GM19455 (cell line): Measurements from ENCODE around the gene RPS17.
A peak's percentile ranks its signal among the peaks of the same experiment; 100 is the strongest.
"Not testable (repeated sequence)": the region's sequence is repeated elsewhere in the genome, so short reads cannot be mapped to it uniquely, and the experiment has no call there.

Experiments used
- ATAC-seq: cut with Tn5 transposase; IDR thresholded peaks from one replicate; pipeline ENCODE4 v1.9.1; 2021; ENCODE audit not compliant: unreplicated experiment

RPS17 gene

GRCh38 chr15:82548700-82549099, 8.4 kb upstream of the RPS17 start:
- ATAC-seq = no peak

GRCh38 chr15:82545478-82545877, 5.2 kb upstream of the RPS17 start:
- no peak for ATAC-seq

GRCh38 chr15:82545002-82545401, 4.7 kb upstream of the RPS17 start:
- no peak for ATAC-seq

- ATAC-seq = no peak
Measured at GRCh38 chr15:82544431-82544830, 4.2 kb upstream of the RPS17 start.

- no peak for ATAC-seq
Measured at GRCh38 chr15:82543160-82543559, 2.9 kb upstream of the RPS17 start.

GRCh38 chr15:82540984-82541431, 751 bp upstream of the RPS17 start:
- ATAC-seq = no peak

- ATAC-seq = peak; percentile 3
Measured at GRCh38 chr15:82539691-82540054, 584 bp downstream of the RPS17 start.

GRCh38 chr15:82538961-82539690, 1.1 kb downstream of the RPS17 start:
- ATAC-seq = no peak

GRCh38 chr15:82537351-82537908, 2.8 kb downstream of the RPS17 start:
- ATAC-seq = no peak

GRCh38 chr15:82536409-82537350, 3.6 kb downstream of the RPS17 start:
- no peak for ATAC-seq

GRCh38 chr15:82535566-82536408, 4.5 kb downstream of the RPS17 start:
- ATAC-seq = no peak

GRCh38 chr15:82535151-82535550, 5.1 kb downstream of the RPS17 start:
- ATAC-seq = not testable (repeated sequence)

- ATAC-seq = not testable (repeated sequence)
Measured at GRCh38 chr15:82534457-82534861, 5.8 kb downstream of the RPS17 start.

GRCh38 chr15:82533801-82534200, 6.5 kb downstream of the RPS17 start:
- ATAC-seq = no peak

- no peak for ATAC-seq
Measured at GRCh38 chr15:82532991-82533481, 7.2 kb downstream of the RPS17 start.

- no peak for ATAC-seq
Measured at GRCh38 chr15:82532383-82532990, 7.8 kb downstream of the RPS17 start.

- no peak for ATAC-seq
Measured at GRCh38 chr15:82531496-82532382, 8.5 kb downstream of the RPS17 start.

- peak; percentile 84 for ATAC-seq
Measured at GRCh38 chr15:82530606-82531379, 9.5 kb downstream of the RPS17 start.
